Measurements from ENCODE around the gene ACAP3.
"Not testable (repeated sequence)": the region's sequence is repeated elsewhere in the genome, so short reads cannot be mapped to it uniquely, and the experiment has no call there.

ACAP3 gene

DNA sequence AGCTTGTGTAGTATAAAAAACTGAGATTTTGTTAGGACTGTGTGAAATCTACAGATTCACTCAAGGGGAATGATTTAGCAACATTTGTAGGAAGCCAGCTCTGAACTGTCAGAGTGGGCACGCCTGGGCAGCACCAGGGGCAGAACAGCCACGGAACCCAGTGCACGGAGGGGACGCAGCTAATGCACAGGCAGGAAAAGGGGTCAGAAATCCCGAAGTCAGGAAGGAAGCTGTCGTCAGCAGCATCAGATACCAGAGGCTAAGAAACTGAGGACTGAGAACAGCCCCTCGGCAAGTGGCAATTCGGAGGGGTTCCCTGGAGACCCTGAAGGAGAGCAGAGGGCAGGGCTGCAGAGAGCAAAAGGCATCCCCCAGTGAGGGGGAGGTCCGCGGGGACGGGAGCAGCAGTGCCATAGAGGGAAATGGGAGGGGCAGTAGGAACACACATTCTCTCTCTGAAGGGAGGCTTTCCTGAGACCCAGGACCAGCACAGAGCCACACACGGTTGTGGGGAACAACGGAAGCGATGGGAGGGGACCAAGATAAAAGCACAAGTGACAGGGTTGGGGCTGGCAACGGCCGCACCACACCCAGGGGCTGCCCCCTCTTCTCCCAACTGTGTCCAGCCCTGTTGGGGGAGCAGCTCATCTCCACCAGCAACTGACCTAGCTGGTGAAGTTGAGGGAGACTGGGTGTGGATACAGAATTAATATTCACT lies 46.7 kb downstream of the ACAP3 start:
- DNase-seq: no peak

DNA sequence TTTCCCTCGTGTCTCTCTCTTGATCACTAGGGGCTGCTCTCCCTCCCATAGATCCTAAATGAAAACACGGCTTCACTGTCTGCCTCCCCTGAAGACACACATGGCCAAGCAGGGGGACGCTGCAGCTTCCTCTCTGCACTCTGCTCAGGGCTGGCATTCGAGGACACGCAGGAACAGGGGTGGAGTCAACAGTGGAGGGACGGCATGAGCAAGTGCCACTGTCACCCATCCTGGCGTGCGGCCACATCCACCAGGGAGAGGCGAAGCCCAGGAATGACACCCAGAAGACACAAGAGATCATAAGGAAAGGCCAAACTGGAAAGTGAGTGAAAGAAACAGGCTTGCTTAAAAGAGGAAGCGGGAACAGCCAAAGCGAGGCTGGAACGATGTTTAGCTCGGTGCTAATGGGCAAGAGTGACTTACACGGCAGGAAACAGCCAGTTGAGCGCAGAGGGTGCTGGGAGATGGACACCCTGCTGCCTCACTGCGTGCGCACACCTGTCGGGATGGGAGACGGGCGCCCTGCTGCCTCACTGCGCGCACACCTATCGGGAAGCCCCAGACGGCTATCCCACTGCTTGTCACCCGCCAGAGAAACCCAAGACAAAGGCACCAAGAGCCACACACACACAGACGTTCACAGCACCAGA lies 47.7 kb downstream of the ACAP3 start:
- DNase-seq: no peak

- DNase-seq: no peak
These were observed 48.2 kb downstream of the ACAP3 start for GRCh38 chr1:1259540-1259939.

DNA sequence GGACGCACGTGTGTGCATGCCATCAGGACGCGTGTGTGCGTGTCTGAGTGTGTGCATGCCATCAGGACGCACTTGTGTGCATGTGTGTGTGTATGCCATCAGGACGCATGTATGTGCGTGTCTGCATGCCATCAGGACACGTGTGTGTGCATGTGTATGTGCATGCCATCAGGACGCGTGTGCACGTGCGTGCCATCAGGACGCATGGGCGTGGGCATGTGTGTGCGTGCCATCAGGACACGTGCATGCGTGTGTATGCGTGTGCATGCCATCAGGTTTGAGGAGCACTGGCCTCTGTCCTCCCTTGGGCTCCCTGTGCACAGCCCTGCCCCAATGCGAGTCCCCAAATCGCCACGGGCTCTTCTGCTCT lies 48.6 kb downstream of the ACAP3 start:
- DNase-seq: no peak

- DNase-seq: no peak
These were observed 50.5 kb downstream of the ACAP3 start for GRCh38 chr1:1256956-1257871.

- DNase-seq: no peak
These were observed 52.1 kb downstream of the ACAP3 start for GRCh38 chr1:1255611-1256010.

- DNase-seq: no peak
These were observed 52.7 kb downstream of the ACAP3 start for GRCh38 chr1:1255078-1255477.

DNA sequence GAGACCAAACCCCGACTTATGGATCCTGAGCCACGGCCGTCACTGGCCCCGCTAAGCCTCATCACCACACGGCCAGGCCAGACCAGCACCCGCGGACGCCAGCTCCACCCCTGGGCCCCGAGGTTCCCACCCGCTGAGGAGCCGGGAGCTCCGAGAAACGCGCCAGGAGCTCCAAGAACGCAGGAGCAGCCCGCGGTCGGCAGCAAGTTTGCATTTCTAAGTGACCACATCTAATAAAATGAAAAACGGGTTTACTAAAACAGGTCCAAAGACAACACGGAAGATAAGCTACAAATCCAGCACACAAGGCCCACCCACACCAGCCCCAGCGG lies 53.1 kb downstream of the ACAP3 start:
- DNase-seq: no peak

DNA sequence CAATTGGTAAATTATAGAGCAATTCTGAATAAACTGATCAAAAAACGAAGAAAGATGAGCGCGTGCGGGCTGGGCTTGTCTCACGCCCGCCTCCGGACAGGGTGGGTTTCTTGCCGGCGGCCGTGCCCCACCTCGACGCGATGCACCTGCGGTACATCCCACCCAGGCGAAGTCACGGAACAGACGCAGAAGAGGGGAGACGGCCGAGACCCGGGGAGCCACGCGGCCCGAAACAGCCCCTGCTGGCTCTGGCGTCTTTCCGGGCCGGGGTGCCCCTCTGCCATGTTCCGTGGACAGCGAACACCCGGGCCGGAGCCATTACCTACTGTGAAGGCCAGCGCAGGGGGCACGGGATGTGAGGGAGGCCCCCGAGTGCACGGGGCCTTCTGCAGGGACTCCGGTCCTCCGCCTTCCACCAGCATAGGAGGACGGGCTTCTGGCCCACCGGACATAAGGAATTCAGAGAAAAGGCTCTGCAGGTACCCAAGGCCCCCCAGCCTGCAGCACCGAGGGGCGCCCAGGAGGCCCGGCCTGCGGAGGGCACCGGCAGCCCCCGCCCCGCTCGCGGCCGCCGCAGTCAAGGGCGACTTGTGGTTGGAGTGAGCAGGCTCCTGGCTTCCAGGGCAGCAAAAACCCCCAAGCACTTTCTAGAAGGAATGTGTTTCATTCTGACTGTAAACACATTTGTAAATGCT lies 53.6 kb downstream of the ACAP3 start:
- DNase-seq: no peak

- no peak for DNase-seq
These were observed 54.4 kb downstream of the ACAP3 start for GRCh38 chr1:1253314-1253713.

DNA sequence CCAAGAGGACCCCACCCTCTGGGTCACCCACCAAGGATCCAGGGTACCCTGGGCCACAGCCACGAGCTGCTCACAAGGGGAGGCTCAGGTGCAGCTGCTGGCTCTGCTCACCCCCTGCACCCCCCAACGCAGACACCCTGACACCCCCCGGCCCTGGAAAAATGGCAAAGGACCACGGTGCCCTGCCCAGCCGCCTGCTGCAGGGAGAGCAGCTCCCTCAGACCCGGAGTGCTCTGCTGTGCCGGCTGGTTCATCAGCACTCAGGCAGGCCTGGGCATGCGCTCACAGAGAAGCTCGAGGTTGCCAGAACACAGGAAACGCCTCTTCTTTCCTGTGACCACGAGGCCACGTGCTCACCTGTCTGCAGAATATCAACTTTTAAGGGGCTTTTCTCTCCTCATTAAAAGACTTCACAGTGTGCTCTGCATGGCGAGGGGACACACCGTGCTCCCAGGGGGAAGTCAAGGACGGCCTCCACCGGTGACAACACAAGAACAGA lies 56.9 kb downstream of the ACAP3 start:
- DNase-seq: no peak

DNA sequence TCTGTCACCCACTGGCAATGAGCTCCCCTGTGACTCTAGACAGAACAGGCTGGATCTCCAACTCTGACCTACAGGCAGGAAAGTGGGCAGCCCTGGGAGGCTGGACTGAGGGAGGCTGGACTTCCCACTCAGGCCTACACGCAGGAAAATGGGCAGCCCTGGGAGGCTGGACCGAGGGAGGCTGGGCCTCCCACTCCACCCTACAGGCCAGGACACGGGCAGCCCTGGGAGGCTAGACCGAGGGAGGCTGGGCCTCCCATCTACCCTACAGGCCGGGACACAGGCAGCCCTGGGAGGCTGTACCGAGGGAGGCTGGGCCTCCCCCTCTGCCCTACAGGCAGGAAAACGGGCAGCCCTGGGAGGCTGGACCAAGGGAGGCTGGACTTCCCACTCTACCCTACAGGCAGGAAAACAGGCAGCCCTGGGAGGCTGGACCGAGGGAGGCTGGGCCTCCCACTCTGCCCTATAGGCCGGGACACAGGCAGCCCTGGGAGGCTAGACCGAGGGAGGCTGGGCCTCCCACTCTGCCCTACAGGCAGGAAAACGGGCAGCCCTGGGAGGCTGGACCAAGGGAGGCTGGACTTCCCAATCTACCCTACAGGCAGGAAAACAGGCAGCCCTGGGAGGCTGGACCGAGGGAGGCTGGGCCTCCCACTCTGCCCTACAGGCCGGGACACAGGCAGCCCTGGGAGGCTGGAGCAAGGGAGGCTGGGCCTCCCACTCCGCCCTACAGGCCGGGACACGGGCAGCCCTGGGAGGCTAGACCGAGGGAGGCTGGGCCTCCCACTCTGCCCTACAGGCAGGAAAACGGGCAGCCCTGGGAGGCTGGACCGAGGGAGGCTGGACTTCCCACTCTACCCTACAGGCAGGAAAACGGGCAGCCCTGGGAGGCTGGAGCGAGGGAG lies 59.5 kb downstream of the ACAP3 start:
- not testable (repeated sequence) for DNase-seq

GRCh38 chr1:1247341-1247913 lies 60.3 kb downstream of the ACAP3 start:
- DNase-seq: no peak

DNA sequence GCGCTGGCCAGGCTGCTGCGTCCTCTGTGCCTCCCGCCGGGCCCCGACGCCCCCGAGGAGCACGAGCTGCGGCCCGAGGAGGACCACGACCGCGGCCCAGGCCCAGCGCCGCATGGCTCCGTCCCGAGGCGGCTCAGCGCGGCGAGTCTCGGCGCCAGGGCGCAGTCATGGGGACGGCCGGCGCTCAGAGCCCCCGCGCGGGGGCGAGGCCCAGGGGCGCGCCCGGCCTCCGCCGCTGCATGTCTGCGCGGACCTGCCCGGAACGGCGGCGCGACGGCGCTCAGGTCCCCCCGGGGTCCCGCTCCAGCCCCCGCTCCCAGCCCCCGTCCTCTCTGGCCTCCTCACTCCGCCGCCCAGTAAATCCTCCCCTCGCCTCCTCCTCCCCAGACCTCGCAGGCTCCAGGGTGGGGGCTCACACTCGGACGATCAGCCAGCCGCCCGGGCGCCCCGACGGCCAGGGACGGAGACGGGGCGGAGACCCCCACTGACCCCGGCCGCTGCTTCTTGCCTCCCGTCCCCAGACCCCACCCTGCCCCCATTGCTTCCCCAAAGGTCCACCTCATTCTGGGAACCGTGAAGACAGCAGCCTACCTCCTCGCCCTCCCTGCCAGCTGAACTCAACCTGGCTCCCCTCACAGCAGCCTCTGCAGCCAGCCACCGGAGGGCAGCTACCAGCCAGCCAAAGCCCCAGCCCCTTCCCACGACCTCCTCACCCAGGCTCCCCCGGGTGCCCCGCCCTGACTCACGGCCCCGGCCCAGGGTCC lies 61.0 kb downstream of the ACAP3 start, which contains the start of gene C1QTNF12:
TSS of gene C1QTNF12 (minus strand) at position 146 of the 764 bp plus-strand sequence. CDS start at position 114, 32 bp downstream.
- no peak for DNase-seq

- no peak for DNase-seq
These were observed 61.7 kb downstream of the ACAP3 start for GRCh38 chr1:1245817-1246576.

GRCh38 chr1:1245178-1245816 lies 62.4 kb downstream of the ACAP3 start:
- DNase-seq: no peak

DNA sequence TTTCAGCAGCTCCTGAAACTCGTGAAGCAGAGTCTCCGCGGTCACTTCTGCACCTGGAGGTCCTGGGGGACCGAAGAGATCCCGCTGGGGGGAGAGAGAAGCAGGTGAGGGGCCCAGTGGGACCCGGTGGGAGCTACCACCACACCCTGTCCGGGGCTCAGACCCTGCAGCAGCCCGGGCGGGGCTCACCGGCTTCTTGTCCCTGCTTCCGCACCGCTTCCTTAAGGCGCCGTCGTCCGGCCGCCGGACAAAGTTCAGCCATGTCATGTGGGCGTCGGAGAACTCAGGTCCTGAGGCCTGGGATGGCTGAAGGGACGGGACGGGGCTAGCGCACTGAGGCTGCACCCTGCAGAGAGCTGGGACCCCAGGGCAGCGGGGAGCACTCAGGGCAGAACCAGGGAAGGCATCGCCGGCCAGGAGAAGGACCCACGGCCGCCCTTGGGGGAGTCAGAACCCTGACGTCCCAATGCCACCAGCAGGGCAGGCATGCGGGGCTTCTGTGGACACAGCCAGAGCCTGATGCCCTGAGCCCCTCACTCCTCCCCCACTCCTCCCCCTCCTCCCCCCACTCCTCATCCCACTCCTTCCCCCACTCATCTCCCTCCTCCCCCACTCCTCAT lies 63.4 kb downstream of the ACAP3 start:
- DNase-seq: no peak

GRCh38 chr1:1243807-1244191 lies 63.9 kb downstream of the ACAP3 start:
- no peak for DNase-seq

DNA sequence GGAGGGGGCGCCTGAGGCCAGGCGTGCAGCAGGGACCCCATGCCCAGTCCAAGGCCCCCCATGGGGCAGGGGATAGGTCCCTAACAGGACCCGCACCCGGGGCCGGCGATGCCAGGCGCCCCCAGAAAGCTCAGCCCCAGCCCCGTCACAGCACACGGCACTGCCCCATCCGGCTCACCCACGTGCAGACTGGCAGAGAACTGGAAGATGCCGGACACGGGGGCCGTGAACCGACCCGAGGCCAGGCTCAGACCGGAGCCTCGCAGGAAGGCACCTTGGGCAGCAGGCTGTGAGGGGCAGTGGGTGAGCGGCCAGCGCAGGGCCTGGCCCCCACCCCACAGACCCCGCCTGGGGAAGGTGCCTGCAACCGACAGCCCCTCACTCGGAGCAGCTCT lies 64.5 kb downstream of the ACAP3 start:
- no peak for DNase-seq
